ENCODE data around the gene NXN. TPM values are rescaled to one million over a fixed set of nuclear protein-coding genes. Genes with fewer than 3 reads are reported as not detected.

The NXN gene
- total RNA-seq, 1 experiment from 2014 or later, result 57.3 TPM

DNA sequence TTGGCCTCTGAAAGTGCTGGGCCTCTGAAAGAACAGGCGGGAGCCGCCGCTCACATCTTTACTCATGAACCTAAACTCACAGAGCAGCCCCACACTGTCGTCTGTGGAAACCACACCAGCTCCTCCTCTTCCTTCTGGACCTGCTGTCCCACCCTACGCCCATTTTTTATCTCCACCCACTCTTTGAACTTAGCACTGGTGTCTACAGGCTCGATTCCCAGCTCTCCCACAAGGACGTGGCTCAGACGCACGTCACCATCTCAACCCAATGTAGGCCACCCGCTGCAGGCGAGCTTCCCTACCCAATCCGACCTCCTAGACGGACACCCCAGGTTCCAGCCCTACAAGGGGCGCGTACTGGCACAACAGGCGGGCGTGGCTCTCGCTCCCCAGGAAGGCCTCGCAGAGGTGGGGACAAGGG, 62.2 kb downstream of the NXN start:
- no peaks in the 10 kb centered on the region for H3K27me3 Mint-ChIP-seq (ENCODE audit: insufficient read depth, unreplicated experiment)
- intact Hi-C loops (cut with micrococcal nuclease), result no loop called here
- H3K9me3 Mint-ChIP-seq (ENCODE audit: unreplicated experiment), result no peaks in the 10 kb centered on the region
- CTCF ChIA-PET, result interaction anchor here (1.0 kb wide), 1 partner anchor 8 kb away, joined by 3 read pairs; no protein-coding TSS in a partner anchor
- TF ChIP-seq, protein P1, sequence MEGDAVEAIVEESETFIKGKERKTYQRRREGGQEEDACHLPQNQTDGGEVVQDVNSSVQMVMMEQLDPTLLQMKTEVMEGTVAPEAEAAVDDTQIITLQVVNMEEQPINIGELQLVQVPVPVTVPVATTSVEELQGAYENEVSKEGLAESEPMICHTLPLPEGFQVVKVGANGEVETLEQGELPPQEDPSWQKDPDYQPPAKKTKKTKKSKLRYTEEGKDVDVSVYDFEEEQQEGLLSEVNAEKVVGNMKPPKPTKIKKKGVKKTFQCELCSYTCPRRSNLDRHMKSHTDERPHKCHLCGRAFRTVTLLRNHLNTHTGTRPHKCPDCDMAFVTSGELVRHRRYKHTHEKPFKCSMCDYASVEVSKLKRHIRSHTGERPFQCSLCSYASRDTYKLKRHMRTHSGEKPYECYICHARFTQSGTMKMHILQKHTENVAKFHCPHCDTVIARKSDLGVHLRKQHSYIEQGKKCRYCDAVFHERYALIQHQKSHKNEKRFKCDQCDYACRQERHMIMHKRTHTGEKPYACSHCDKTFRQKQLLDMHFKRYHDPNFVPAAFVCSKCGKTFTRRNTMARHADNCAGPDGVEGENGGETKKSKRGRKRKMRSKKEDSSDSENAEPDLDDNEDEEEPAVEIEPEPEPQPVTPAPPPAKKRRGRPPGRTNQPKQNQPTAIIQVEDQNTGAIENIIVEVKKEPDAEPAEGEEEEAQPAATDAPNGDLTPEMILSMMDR (IDR thresholded peaks at IDR 0.05; ENCODE audit: unreplicated experiment), result no peak
- peaks cover 22% of the 10 kb centered on the region for H3K4me1 Mint-ChIP-seq (ENCODE audit: insufficient read depth, unreplicated experiment)
- no peak for DNase-seq (ENCODE audit: unreplicated experiment)
- BruUV-seq (replicated peaks), result no TSS peak
- H3K36me3 Mint-ChIP-seq (ENCODE audit: insufficient read depth, unreplicated experiment), result peaks cover 6% of the 10 kb centered on the region
- peak overlapping the region; percentile 71 for H3K27ac Mint-ChIP-seq (ENCODE audit: low read depth, unreplicated experiment)
- H3K4me3 Mint-ChIP-seq (ENCODE audit: unreplicated experiment), result no peak overlapping the region
- POLR2A ChIA-PET, result interaction anchor here (1.1 to 3.8 kb wide), 3 partner anchors 8 to 13 kb away, joined by 4 to 29 read pairs (median 6); no protein-coding TSS in a partner anchor

DNA sequence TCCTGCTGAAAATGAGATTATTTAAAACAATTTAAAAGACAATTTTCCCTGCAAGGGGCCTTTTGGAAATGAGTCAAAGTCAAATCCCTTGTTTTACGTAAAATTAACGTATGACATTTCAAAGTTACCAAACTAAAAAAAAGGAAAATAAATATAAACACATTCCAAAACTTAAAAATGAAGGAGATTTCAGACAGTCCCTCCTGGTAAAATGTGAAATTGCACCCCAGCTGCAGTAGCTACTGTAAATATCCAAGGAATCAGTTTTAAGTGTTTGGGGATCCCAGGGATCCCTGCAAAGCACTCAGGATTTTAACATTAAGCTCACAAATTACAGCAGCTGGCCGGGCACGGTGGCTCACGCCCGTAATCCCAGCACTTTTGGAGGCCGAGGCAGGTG, 63.3 kb downstream of the NXN start:
- no TSS peak for BruUV-seq (replicated peaks)
- Mint-ChIP-seq H3K4me3 (ENCODE audit: unreplicated experiment) (no peak overlapping the region), H3K27me3 (ENCODE audit: insufficient read depth, unreplicated experiment) (no peaks in the 10 kb centered on the region), H3K36me3 (ENCODE audit: insufficient read depth, unreplicated experiment) (peaks cover 6% of the 10 kb centered on the region), H3K4me1 (ENCODE audit: insufficient read depth, unreplicated experiment) (peaks cover 17% of the 10 kb centered on the region), H3K9me3 (ENCODE audit: unreplicated experiment) (no peaks in the 10 kb centered on the region), H3K27ac (ENCODE audit: low read depth, unreplicated experiment) (no peak overlapping the region)
- TF ChIP-seq, protein P1 (IDR thresholded peaks at IDR 0.05; ENCODE audit: unreplicated experiment), result peak; percentile 13
- ChIA-PET POLR2A (interaction anchor here (1.0 to 3.8 kb wide), 5 partner anchors 9 to 64 kb away, joined by 3 to 29 read pairs (median 6); partner anchors contain the start of gene NXN), CTCF (interaction anchor here (0.6 to 1.0 kb wide), 3 partner anchors 9 to 34 kb away, joined by 3 to 4 read pairs (median 3); no protein-coding TSS in a partner anchor)
- DNase-seq (ENCODE audit: unreplicated experiment), result no peak
- intact Hi-C loops (cut with micrococcal nuclease), result no loop called here

DNA sequence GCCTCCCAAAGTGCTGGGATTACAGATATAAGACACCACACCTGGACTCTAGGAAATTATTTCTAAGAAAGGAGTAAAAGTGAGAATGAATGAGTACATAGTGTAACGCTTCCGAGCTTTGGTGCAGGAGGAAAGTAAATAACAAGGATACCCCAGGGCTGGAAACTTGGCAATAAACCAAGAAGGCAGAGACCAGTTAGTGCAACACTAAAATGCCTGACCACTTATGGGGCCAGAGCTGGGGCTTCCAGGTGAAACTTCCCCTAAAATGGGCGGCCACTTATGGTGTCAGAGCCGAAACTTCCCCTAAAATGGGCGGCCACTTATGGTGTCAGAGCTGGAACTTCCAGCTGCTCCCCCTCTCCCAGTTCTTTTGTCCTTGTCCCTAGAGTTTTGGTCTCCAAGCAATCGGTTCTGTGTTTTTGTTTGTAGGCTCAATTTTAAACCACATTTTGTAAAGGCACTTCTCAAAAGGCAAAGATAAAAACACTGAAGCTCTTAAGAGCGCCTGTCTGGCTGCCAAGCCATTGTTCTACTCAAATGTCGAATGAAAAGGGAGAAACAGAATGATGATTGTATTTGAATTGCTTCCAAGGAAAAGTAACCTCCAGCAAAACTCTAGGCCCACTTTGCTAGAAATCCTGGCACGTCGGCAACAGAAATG, 63.9 kb downstream of the NXN start:
- H3K27ac Mint-ChIP-seq (ENCODE audit: low read depth, unreplicated experiment), result peak overlapping the region; percentile 75
- intact Hi-C loops (cut with micrococcal nuclease), result no loop called here
- H3K36me3 Mint-ChIP-seq (ENCODE audit: insufficient read depth, unreplicated experiment), result peaks cover 6% of the 10 kb centered on the region
- TF ChIP-seq, protein P1 (IDR thresholded peaks at IDR 0.05; ENCODE audit: unreplicated experiment), result no peak
- ChIA-PET POLR2A (interaction anchor here (1.0 to 3.8 kb wide), 7 partner anchors 10 to 65 kb away, joined by 3 to 29 read pairs (median 5); partner anchors contain the start of gene NXN), CTCF (interaction anchor here (0.6 to 1.1 kb wide), 2 partner anchors 35 to 37 kb away, joined by 3 to 4 read pairs; no protein-coding TSS in a partner anchor)
- peak; percentile 80 for DNase-seq (ENCODE audit: unreplicated experiment)
- peaks cover 11% of the 10 kb centered on the region for H3K4me1 Mint-ChIP-seq (ENCODE audit: insufficient read depth, unreplicated experiment)
- H3K9me3 Mint-ChIP-seq (ENCODE audit: unreplicated experiment), result no peaks in the 10 kb centered on the region
- BruUV-seq (replicated peaks), result no TSS peak
- no peak overlapping the region for H3K4me3 Mint-ChIP-seq (ENCODE audit: unreplicated experiment)
- no peaks in the 10 kb centered on the region for H3K27me3 Mint-ChIP-seq (ENCODE audit: insufficient read depth, unreplicated experiment)

DNA sequence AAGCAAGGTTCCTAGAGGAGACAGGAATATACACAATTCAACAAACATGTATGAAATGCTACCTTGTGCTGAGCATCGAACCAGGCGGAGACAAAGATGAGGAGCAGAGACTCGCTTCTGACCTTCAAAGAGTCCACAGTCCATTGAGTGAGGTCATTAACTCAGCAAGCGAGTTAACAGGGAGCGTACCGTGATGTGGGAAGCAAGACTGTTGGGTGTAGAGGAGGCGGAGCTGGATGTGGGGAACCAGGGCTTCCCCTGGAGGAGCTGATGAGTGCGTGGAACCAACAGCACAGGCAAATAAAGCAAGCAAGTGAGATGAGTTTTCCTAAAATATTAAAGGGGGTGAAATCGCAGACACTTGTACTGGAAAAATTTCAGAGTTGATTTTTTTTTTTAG, 65.0 kb downstream of the NXN start:
- intact Hi-C loops (cut with micrococcal nuclease), result no loop called here
- POLR2A ChIA-PET, result interaction anchor here (0.7 to 3.8 kb wide), 5 partner anchors 11 to 66 kb away, joined by 3 to 29 read pairs (median 10); partner anchors contain the start of gene NXN
- DNase-seq (ENCODE audit: unreplicated experiment), result no peak
- H3K4me1 Mint-ChIP-seq (ENCODE audit: insufficient read depth, unreplicated experiment), result peaks cover 11% of the 10 kb centered on the region
- BruUV-seq (replicated peaks), result no TSS peak
- H3K9me3 Mint-ChIP-seq (ENCODE audit: unreplicated experiment), result no peaks in the 10 kb centered on the region
- no peak overlapping the region for H3K27ac Mint-ChIP-seq (ENCODE audit: low read depth, unreplicated experiment)
- peaks cover 7% of the 10 kb centered on the region for H3K36me3 Mint-ChIP-seq (ENCODE audit: insufficient read depth, unreplicated experiment)
- no peak overlapping the region for H3K4me3 Mint-ChIP-seq (ENCODE audit: unreplicated experiment)
- CTCF ChIA-PET, result no interaction called here
- TF ChIP-seq, protein P1 (IDR thresholded peaks at IDR 0.05; ENCODE audit: unreplicated experiment), result no peak
- no peaks in the 10 kb centered on the region for H3K27me3 Mint-ChIP-seq (ENCODE audit: insufficient read depth, unreplicated experiment)
